22Rv1 (cell line): ENCODE measurements around the gene PARP11.
"Not testable (repeated sequence)": the region's sequence is repeated elsewhere in the genome, so short reads cannot be mapped to it uniquely, and the experiment has no call there.

Experiments used
- H3K27ac ChIP-seq: fragments of 450-650 bp; 2 replicates; pipeline ENCODE4 v1.5.1; 2017
- CTCF ChIP-seq: fragments of 450-650 bp; IDR thresholded peaks from 2 replicates; pipeline ENCODE4 v1.5.1; 2017; ENCODE audit warnings: mild to moderate bottlenecking
- ZFX ChIP-seq: fragments of 450-650 bp; IDR thresholded peaks from 2 replicates; pipeline ENCODE4 v1.6.1; 2017; ENCODE audit warnings: antibody characterized with exemption, borderline replicate concordance

PARP11 gene

GRCh38 chr12:3863756-3864155, 9.4 kb downstream of the PARP11 start:
- TF ChIP-seq CTCF (no peak), ZFX (no peak)
- H3K27ac ChIP-seq: no peak overlapping the region

- no peak overlapping the region for H3K27ac ChIP-seq
- no peak for TF ChIP-seq ZFX
- no peak for TF ChIP-seq CTCF
Observed at GRCh38 chr12:3842517-3842916, 30.7 kb downstream of the PARP11 start.

GRCh38 chr12:3841783-3842182, 31.4 kb downstream of the PARP11 start:
- H3K27ac ChIP-seq: no peak overlapping the region
- TF ChIP-seq CTCF: no peak
- no peak for TF ChIP-seq ZFX

- H3K27ac ChIP-seq: not testable (repeated sequence)
Observed at GRCh38 chr12:3840833-3841232, 32.4 kb downstream of the PARP11 start.

- H3K27ac ChIP-seq: not testable (repeated sequence)
Observed at GRCh38 chr12:3839745-3840144, 33.5 kb downstream of the PARP11 start.

GRCh38 chr12:3838701-3839548, 34.3 kb downstream of the PARP11 start:
- H3K27ac ChIP-seq: not testable (repeated sequence)

- no peak for TF ChIP-seq CTCF
- no peak for TF ChIP-seq ZFX
- H3K27ac ChIP-seq: no peak overlapping the region
Observed at GRCh38 chr12:3838076-3838475, 35.1 kb downstream of the PARP11 start.

- no peak overlapping the region for H3K27ac ChIP-seq
Observed at GRCh38 chr12:3837049-3837448, 36.1 kb downstream of the PARP11 start.

More at GRCh38 chr12:3837049-3837448, 36.1 kb downstream of the PARP11 start:
- TF ChIP-seq CTCF (no peak), ZFX (no peak)
